ENCODE measurements around the gene AMER2.

Gene AMER2

DNA sequence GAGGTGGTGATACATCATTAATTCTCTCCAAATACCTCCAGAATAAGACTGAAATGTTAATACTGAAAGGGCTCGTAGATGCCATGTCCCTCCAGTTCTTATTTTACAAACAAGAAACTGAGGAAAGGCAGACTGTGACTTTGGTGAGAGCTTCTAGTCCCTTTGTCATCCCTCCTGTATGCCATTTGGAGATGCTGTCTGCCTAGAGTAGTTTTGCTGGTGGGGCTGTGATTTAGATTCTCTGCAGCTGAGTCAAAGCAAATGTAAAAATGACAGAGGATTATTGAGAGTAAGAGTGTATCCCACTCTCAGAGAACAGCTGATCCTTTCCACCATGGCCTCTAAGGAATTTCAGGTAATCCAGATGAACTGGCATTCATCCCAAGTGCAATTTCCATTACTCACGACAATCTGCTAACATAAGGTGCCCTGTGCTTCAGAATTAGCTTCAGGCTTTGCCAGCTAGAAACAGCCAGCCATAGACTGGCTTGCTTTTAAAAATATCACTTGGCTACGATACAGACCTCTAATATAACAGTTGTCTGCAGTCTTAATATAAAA, 59.3 kb downstream of the AMER2 start:
- TF ChIP-seq, protein P1, sequence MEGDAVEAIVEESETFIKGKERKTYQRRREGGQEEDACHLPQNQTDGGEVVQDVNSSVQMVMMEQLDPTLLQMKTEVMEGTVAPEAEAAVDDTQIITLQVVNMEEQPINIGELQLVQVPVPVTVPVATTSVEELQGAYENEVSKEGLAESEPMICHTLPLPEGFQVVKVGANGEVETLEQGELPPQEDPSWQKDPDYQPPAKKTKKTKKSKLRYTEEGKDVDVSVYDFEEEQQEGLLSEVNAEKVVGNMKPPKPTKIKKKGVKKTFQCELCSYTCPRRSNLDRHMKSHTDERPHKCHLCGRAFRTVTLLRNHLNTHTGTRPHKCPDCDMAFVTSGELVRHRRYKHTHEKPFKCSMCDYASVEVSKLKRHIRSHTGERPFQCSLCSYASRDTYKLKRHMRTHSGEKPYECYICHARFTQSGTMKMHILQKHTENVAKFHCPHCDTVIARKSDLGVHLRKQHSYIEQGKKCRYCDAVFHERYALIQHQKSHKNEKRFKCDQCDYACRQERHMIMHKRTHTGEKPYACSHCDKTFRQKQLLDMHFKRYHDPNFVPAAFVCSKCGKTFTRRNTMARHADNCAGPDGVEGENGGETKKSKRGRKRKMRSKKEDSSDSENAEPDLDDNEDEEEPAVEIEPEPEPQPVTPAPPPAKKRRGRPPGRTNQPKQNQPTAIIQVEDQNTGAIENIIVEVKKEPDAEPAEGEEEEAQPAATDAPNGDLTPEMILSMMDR (IDR thresholded peaks at IDR 0.05) = no peak
